Natural killer cell treated with Interleukin-12 subunit alpha and Interleukin-12 subunit beta and Interleukin-15 and Interleukin-18, amount 100 ng/mL, for 72 hours (primary cell): Measurements from ENCODE around the gene PDPK1. TPM values are rescaled to one million over a fixed set of nuclear protein-coding genes. Genes with fewer than 3 reads are reported as not detected.
A peak's percentile ranks its signal among the peaks of the same experiment; 100 is the strongest.
"Not testable (repeated sequence)": the region's sequence is repeated elsewhere in the genome, so short reads cannot be mapped to it uniquely, and the experiment has no call there.

Experiments used
- ATAC-seq, 2 donors: fragments of 150-1000 bp; cut with Tn5 transposase in 1 of 2; sonication (Bioruptor Pico), chemical (Tn5 transposase) in 1 of 2; 2 replicates each; pipeline ENCODE4 v1.10.0; 2021
- DNase-seq: peaks from one replicate; pipeline ENCODE4 v3.0.0; 2022; ENCODE audit warnings: low spot score
- H3K27ac Mint-ChIP-seq, 2 donors: 1 replicate in 1 of 2; 2 replicates in 1 of 2; pipeline ENCODE4 v1.8.0; 2022; ENCODE audit warnings: mixed read lengths in 2 of 2, mild to moderate bottlenecking in 1 of 2, moderate library complexity in 1 of 2
- H3K27me3 Mint-ChIP-seq, 2 donors: 1 replicate in 1 of 2; 2 replicates in 1 of 2; pipeline ENCODE4 v1.8.0; 2022; ENCODE audit warnings: mixed read lengths in 2 of 2
- H3K36me3 Mint-ChIP-seq: one replicate; pipeline ENCODE4 v1.8.0; 2022; ENCODE audit warnings: mixed read lengths
- H3K4me1 Mint-ChIP-seq, 2 donors: 1 replicate in 1 of 2; 2 replicates in 1 of 2; pipeline ENCODE4 v1.8.0; 2022; ENCODE audit warnings: low read depth in 2 of 2, mixed read lengths in 2 of 2, mild to moderate bottlenecking in 1 of 2
- H3K4me3 Mint-ChIP-seq: one replicate; pipeline ENCODE4 v1.8.0; 2022; ENCODE audit warnings: mixed read lengths
- H3K9me3 Mint-ChIP-seq: 2 replicates; pipeline ENCODE4 v1.8.0; 2022; ENCODE audit warnings: mixed read lengths
- total RNA-seq, 2 donors: library from RNA; stranded (reverse); gene quantifications; one replicate each; pipeline ENCODE4 v1.2.3, GENCODE V29; 2022

The PDPK1 gene
- total RNA-seq, 2 donors from 2014 or later, result 71.3 to 76.8 TPM

- not testable (repeated sequence) for DNase-seq, H3K36me3 Mint-ChIP-seq, H3K4me3 Mint-ChIP-seq, H3K27ac Mint-ChIP-seq, H3K4me1 Mint-ChIP-seq, H3K27me3 Mint-ChIP-seq, H3K9me3 Mint-ChIP-seq
- ATAC-seq, result peak in 1 of 2 donors; percentile 40
Observed at GRCh38 chr16:2627075-2627474, 89.3 kb downstream of the PDPK1 start.

- not testable (repeated sequence) for H3K4me3 Mint-ChIP-seq, H3K9me3 Mint-ChIP-seq, H3K27ac Mint-ChIP-seq, H3K27me3 Mint-ChIP-seq, DNase-seq, H3K4me1 Mint-ChIP-seq, H3K36me3 Mint-ChIP-seq
- ATAC-seq, result peak in 1 of 2 donors; percentile 43
Observed at GRCh38 chr16:2631203-2631602, 93.4 kb downstream of the PDPK1 start.

- H3K9me3 Mint-ChIP-seq, H3K4me3 Mint-ChIP-seq, DNase-seq, ATAC-seq, H3K27me3 Mint-ChIP-seq, H3K4me1 Mint-ChIP-seq, H3K36me3 Mint-ChIP-seq, H3K27ac Mint-ChIP-seq: not testable (repeated sequence)
Observed at GRCh38 chr16:2632291-2632690, 94.5 kb downstream of the PDPK1 start.

GRCh38 chr16:2639071-2639721 lies 101.4 kb downstream of the PDPK1 start:
- not testable (repeated sequence) for H3K9me3 Mint-ChIP-seq, H3K36me3 Mint-ChIP-seq, H3K4me3 Mint-ChIP-seq, H3K27me3 Mint-ChIP-seq, H3K4me1 Mint-ChIP-seq, H3K27ac Mint-ChIP-seq
- ATAC-seq (peak; percentile 74 to 78), DNase-seq (peak; percentile 61)

GRCh38 chr16:2639722-2640072 lies 101.9 kb downstream of the PDPK1 start:
- DNase-seq, ATAC-seq, H3K4me3 Mint-ChIP-seq, H3K27ac Mint-ChIP-seq, H3K4me1 Mint-ChIP-seq, H3K36me3 Mint-ChIP-seq, H3K27me3 Mint-ChIP-seq, H3K9me3 Mint-ChIP-seq: not testable (repeated sequence)

DNA sequence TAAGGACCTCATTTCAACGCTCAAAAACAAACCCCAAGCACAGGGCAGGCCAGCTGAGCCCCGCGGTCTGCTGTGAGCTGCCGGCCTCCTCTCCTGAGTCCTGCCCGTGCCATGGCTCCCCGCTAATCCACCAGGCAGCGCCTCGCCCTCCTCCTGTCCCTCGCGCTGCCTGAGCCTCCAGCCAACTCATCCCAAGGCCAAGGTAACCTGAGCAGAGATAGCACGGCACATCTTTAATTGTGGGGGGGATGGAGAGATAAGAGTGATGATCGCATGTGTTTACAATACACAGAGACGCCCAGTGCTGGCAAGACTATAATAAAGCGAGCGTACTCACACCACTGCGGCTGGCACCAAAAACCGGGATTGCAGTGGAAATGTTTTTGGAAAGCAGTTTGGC lies 104.7 kb downstream of the PDPK1 start:
- H3K27ac Mint-ChIP-seq, H3K27me3 Mint-ChIP-seq, DNase-seq, ATAC-seq, H3K36me3 Mint-ChIP-seq, H3K4me1 Mint-ChIP-seq, H3K9me3 Mint-ChIP-seq, H3K4me3 Mint-ChIP-seq: not testable (repeated sequence)

DNA sequence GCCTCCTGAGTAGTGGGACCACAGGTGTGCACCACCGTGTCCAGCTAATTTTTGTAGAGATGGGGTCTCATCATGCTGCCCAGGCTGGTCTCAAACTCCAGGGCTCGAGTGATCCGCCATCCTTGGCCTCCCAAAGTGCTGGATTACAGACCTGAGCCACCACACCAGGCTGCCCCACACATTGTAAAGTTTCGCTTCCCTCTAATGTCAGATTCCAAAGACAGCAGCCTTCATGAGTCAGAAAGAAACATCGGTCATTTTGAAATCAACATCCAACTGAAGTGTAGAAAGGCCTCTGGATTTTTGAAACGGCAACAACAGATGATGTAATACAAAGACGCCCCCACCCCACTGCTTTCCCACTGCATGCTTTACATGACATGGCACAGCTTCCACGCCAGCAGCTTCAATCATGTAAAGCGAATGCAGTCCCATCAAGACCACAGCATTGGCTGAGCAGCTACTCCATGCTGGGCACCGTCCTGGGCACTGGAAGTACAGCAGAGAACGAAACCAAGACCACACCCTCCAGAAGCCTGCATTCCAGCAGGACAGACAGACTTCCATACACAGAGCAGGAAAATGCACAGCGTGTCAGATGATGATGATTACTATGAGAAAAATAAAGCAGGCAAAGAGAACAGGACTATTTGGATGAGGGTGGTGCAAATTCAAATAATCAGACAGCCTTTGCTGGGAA lies 107.1 kb downstream of the PDPK1 start:
- not testable (repeated sequence) for H3K36me3 Mint-ChIP-seq, H3K4me3 Mint-ChIP-seq, ATAC-seq, H3K4me1 Mint-ChIP-seq, H3K9me3 Mint-ChIP-seq, DNase-seq, H3K27ac Mint-ChIP-seq, H3K27me3 Mint-ChIP-seq

- H3K4me3 Mint-ChIP-seq, H3K36me3 Mint-ChIP-seq, H3K9me3 Mint-ChIP-seq, H3K27ac Mint-ChIP-seq, H3K27me3 Mint-ChIP-seq, H3K4me1 Mint-ChIP-seq, ATAC-seq, DNase-seq: not testable (repeated sequence)
Observed at GRCh38 chr16:2651268-2651871, 113.5 kb downstream of the PDPK1 start.

Other genes starting within 250 kb of the PDPK1 start
- 10 to 100 TPM in 1 of 2 donors, 1 to 10 TPM in 1; 7.3 to 14.9 TPM for gene ABCA3, start 197.3 kb upstream of the PDPK1 start, total RNA-seq
- 10 to 100 TPM; 36.1 to 79.5 TPM for gene CCNF, start 108.6 kb upstream of the PDPK1 start, total RNA-seq
- 10 to 100 TPM in 1 of 2 donors, 1 to 10 TPM in 1; 8.6 to 39.0 TPM for gene TEDC2, start 77.9 kb upstream of the PDPK1 start, total RNA-seq
- not detected for gene NTN3, start 66.7 kb upstream of the PDPK1 start, total RNA-seq
- gene TBC1D24, start 62.9 kb upstream of the PDPK1 start, total RNA-seq, result 10 to 100 TPM; 22.0 to 39.9 TPM
- 100 to 1,000 TPM; 103 to 146 TPM for gene ATP6V0C, start 24.1 kb upstream of the PDPK1 start, total RNA-seq
- gene AMDHD2, start 17.6 kb upstream of the PDPK1 start, total RNA-seq, result 10 to 100 TPM; 34.1 to 63.9 TPM
- gene CEMP1, start 6.6 kb upstream of the PDPK1 start, total RNA-seq, result not detected
- 10 to 100 TPM; 46.2 to 65.0 TPM for gene KCTD5, start 144.5 kb downstream of the PDPK1 start, total RNA-seq
- 1 to 10 TPM; 1.1 to 1.4 TPM for gene PRSS27, start 182.2 kb downstream of the PDPK1 start, total RNA-seq
- 1,000 to 10,000 TPM in 1 of 2 donors, 100 to 1,000 TPM in 1; 569 to 1,109 TPM for gene SRRM2, start 214.6 kb downstream of the PDPK1 start, total RNA-seq
- 100 to 1,000 TPM; 196 to 201 TPM for gene ELOB, start 239.3 kb downstream of the PDPK1 start, total RNA-seq
- gene PRSS33, start 249.5 kb downstream of the PDPK1 start, total RNA-seq, result not detected